HG02759 (cell line): ENCODE data around the gene KANSL1.
"Not testable (repeated sequence)": the region's sequence is repeated elsewhere in the genome, so short reads cannot be mapped to it uniquely, and the experiment has no call there.

ENCODE experiments used
- ATAC-seq: cut with Tn5 transposase; IDR thresholded peaks from one replicate; pipeline ENCODE4 v1.9.1; 2021; ENCODE audit warnings: mild to moderate bottlenecking, moderate library complexity; ENCODE audit not compliant: unreplicated experiment

Gene KANSL1

GRCh38 chr17:46025510-46026165, 167.6 kb downstream of the KANSL1 start:
- ATAC-seq, result no peak

GRCh38 chr17:46025060-46025459, 168.2 kb downstream of the KANSL1 start:
- ATAC-seq, result no peak

GRCh38 chr17:46024590-46024989, 168.6 kb downstream of the KANSL1 start:
- ATAC-seq, result no peak

GRCh38 chr17:46023783-46024388, 169.3 kb downstream of the KANSL1 start:
- ATAC-seq, result no peak

- not testable (repeated sequence) for ATAC-seq
Observed at GRCh38 chr17:46023366-46023765, 169.9 kb downstream of the KANSL1 start.

- ATAC-seq, result no peak
Observed at GRCh38 chr17:46020998-46021397, 172.2 kb downstream of the KANSL1 start.

- ATAC-seq, result peak; percentile 74
Observed at GRCh38 chr17:46020023-46020761, 173.0 kb downstream of the KANSL1 start.

GRCh38 chr17:46019408-46019925, 173.8 kb downstream of the KANSL1 start:
- not testable (repeated sequence) for ATAC-seq

- no peak for ATAC-seq
Observed at GRCh38 chr17:46013502-46014165, 179.6 kb downstream of the KANSL1 start.

GRCh38 chr17:46013127-46013501, 180.1 kb downstream of the KANSL1 start:
- ATAC-seq, result no peak

- no peak for ATAC-seq
Observed at GRCh38 chr17:46012506-46013079, 180.6 kb downstream of the KANSL1 start.

GRCh38 chr17:46011711-46012505, 181.3 kb downstream of the KANSL1 start:
- no peak for ATAC-seq

- ATAC-seq, result no peak
Observed at GRCh38 chr17:46010597-46011186, 182.5 kb downstream of the KANSL1 start.

GRCh38 chr17:46009681-46010596, 183.3 kb downstream of the KANSL1 start:
- no peak for ATAC-seq

GRCh38 chr17:46008591-46008990, 184.6 kb downstream of the KANSL1 start:
- no peak for ATAC-seq

GRCh38 chr17:46007461-46007965, 185.7 kb downstream of the KANSL1 start:
- no peak for ATAC-seq

GRCh38 chr17:46006082-46006481, 187.1 kb downstream of the KANSL1 start:
- ATAC-seq, result not testable (repeated sequence)

- ATAC-seq, result no peak
Observed at GRCh38 chr17:46003907-46004748, 189.1 kb downstream of the KANSL1 start.
